GM12873 (cell line): ENCODE results near the gene HSPA13.

Source experiments
- TF ChIP-seq, protein P1 (sequence below): IDR thresholded peaks from 2 replicates; pipeline ENCODE4 v1.5.1; 2012; ENCODE audit warnings: low read depth, mild to moderate bottlenecking, moderate library complexity, low read length, control low read depth; ENCODE audit not compliant: insufficient read depth; ENCODE audit errors: missing control alignments

Gene HSPA13

GRCh38 chr21:14382835-14383595 is at the start of gene HSPA13:
Gene HSPA13, minus strand, starts transcription at chr21:14383146. Its CDS starts 27 bp downstream, at chr21:14383119.
- TF ChIP-seq, protein P1, sequence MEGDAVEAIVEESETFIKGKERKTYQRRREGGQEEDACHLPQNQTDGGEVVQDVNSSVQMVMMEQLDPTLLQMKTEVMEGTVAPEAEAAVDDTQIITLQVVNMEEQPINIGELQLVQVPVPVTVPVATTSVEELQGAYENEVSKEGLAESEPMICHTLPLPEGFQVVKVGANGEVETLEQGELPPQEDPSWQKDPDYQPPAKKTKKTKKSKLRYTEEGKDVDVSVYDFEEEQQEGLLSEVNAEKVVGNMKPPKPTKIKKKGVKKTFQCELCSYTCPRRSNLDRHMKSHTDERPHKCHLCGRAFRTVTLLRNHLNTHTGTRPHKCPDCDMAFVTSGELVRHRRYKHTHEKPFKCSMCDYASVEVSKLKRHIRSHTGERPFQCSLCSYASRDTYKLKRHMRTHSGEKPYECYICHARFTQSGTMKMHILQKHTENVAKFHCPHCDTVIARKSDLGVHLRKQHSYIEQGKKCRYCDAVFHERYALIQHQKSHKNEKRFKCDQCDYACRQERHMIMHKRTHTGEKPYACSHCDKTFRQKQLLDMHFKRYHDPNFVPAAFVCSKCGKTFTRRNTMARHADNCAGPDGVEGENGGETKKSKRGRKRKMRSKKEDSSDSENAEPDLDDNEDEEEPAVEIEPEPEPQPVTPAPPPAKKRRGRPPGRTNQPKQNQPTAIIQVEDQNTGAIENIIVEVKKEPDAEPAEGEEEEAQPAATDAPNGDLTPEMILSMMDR = no peak

- TF ChIP-seq, protein P1 = no peak
Measured at GRCh38 chr21:14418920-14419319, 36.0 kb upstream of the HSPA13 start.

DNA sequence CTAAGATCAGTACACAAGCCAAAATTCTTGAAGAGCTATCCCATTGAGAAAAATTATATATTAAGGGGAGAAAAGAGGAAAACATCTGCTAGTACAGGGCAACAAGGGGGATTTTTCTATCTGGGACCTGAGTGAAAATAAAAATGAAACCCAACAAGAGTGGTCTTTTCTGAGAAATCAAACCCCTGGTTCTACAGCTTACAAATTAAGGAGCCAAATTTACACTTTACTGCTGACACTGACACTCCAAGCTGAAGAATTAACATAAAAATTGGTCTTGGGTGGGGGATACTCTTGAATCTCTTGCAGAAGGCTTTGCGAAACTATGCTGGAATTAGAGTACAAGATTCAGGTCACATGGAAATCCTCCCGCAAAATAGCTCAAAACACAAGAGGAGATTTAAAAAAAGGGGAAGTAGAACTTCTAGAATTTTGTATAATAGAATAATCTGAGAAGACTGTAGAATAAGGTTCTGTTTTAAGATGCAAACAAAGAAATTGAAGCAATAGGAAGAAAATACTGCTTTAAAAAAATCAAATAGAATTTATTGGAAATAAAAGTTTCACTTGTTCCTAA is 32.1 kb upstream of the HSPA13 start:
- TF ChIP-seq, protein P1 = no peak

- TF ChIP-seq, protein P1 = no peak
Measured at GRCh38 chr21:14405962-14406361, 23.0 kb upstream of the HSPA13 start.

GRCh38 chr21:14405225-14405624 is 22.3 kb upstream of the HSPA13 start:
- TF ChIP-seq, protein P1 = no peak

GRCh38 chr21:14403681-14404318 is 20.9 kb upstream of the HSPA13 start:
- TF ChIP-seq, protein P1 = peak; percentile 62

DNA sequence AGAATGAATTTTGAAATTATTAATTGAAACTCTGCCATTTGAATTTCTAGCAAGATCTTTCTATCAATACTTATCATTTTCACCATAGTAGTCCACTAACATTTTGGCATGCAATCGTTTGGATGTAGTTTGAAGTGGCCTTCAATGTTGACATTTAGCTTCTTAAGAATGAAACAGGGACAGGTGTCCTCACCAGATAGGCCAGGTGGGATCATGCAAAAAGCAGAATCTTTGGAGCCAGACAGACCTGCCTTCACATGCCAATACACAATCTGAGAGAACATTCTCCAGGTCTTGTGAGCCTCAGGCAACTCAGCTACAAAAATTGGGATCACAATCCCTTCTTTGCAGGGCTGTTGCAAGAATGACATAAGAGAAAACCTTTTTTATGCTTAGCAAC is 18.3 kb upstream of the HSPA13 start:
- TF ChIP-seq, protein P1 = no peak
